HG02943 (cell line): ENCODE measurements around the gene PGM5.
"Not testable (repeated sequence)": the region's sequence is repeated elsewhere in the genome, so short reads cannot be mapped to it uniquely, and the experiment has no call there.

Source experiments
- ATAC-seq: cut with Tn5 transposase; IDR thresholded peaks from one replicate; pipeline ENCODE4 v1.9.1; 2021; ENCODE audit warnings: mild to moderate bottlenecking, low read depth, moderate library complexity; ENCODE audit not compliant: unreplicated experiment

Gene PGM5

DNA sequence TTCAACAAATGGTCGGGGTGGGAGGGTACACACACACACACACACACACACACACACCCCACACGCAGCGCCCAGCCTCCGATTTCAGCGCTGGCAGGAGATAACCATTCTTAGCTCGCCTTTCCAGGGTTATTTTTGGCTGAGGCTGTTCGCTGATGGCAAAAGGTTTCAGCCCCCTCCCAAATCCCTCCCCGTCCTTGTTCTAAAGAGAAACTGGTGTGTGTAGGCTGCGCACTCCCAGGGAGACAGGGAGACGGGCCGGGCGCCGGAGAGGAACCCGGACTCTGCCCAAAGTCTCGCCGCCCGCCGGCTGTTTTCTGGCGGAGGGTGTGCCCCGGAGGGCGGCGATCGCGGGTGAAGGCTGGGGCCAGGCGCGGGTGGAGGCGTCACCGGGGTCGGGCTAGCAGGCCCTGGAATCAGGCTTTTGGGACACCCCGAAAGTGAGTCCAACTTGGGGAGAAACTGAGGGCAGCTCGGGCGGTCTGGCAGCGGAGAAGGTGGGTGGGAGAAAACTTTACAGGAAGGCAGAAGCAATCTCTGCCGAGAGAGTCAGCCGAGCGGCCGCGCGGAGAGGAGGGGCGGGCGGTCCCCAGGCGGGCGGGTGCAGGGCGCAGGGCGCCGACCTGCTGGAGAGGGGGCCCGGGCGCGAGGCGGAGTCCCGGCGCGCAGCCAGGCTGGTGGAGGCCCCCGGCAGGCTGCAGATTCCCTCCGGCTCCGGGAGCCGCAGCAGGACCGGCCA, at the start of gene PGM5:
Gene PGM5 (plus strand): TSS at position 232 of the 739 bp plus-strand sequence. CDS start 517 bp downstream, outside the sequence.
- ATAC-seq: not testable (repeated sequence)

DNA sequence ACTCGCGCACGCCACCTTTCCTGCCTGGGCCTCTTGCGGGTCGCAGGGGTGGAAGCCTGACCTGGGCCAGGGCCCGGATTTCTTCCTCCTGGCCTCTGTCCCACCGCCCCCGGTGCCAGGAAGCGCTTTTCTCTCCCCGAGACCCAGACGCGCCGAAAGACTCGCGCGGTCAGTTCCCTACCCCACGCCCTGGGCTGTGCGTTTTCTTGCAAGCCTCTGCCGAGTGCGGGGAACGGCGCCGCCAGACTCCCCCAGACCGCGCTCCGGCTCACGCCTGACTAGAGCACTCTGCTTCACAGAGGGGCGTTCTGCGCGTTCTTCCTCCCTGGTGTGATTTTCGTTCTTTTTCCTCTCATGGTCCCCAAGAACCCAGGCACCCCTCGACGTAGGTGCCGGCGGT, 49.3 kb upstream of the PGM5 start:
- ATAC-seq: not testable (repeated sequence)

DNA sequence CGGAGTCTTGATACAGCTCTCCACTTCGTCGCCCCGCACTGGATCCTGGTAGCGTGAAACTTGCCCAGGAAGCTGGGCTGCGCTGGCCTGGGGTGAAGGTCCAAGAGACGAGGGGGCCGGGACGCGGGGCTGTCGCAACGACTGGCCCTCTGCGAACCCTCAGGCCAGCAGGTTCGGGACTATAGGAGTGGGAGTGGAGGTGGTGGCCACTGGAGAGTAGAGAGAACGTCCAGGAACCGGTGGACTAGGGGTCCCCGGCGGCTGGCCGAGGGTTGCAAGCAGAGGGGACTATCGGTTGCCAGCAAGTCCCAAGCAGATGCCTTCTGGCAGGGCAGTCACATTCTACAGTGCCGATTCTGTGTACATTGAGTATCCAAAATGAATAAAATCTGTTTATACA, 48.8 kb upstream of the PGM5 start:
- ATAC-seq: not testable (repeated sequence)

DNA sequence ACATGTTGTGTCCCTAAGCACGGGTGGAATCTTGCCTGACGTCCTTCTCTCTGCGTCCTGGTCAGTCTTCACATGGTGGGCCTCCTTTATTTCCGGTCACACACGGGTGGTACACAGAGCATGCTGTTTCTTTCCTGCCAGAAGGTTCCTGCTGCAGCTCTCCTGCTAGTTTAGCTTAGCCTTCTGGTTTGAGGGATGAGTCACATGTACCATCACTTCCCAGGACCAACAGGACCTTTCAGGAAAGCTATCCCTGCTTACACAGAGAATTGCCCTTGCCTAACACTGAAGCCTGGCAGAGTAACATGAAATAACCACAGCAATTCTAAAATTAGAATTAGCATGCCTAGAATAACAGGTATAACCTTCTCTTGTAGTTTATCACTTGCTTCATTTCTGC, 45.2 kb upstream of the PGM5 start:
- ATAC-seq: not testable (repeated sequence)

DNA sequence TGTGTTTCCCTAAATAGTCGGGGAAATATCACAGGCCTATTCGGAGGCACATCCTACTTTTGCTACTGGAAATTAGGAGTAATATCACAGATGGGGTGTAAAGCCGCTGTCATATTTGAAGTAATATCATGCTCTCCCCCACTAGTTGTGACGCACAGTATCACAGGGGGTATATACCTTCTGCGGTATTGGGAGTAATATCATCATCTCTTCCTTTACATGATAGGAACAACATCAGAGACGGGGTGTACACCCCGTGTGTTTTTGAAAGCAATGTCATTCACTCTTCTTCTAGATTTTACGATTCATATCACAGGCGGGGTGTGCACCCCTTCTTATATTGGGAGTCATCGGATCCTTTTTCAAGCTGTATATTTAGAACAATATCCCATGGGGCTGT, 38.2 kb upstream of the PGM5 start:
- not testable (repeated sequence) for ATAC-seq

DNA sequence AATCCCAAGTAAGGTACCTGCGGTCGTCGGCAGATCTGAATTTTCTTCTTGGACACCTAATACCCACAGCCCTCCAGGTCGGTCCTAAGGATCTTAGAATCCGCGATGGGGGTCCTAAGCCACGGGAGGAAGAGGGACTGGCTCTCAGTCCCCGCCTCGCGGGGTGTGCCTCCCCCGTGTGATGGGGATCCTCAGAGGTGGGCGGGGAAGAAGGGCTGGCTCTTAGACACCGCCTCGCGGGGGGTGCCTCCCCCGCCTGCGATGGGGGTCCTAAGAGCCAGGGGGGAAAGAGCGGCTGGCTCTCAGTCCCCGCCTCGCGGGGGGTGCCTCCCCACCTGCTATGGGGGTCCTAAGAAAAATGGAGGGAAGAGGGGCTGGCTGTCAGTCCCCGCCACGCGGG, 32.7 kb upstream of the PGM5 start:
- ATAC-seq: not testable (repeated sequence)

DNA sequence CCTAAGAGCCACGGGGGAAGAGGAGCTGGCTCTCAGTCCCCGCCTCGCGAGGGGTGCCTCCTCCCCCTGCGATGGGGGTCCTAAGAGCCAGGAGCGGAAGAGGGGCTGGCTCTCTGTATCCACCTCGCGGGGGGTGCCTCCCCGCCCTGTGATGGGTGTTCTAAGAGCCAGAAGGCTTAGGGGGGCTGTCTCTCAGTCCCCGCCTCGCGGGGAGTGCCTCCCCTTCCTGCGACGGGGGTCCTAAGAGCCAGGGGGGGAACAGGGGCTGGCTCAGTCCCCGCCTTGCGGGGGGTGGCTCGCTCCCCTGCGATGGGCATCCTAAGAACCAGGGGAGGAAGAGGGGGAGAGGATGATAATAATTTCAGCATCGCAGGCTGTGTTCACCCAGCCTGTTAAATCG, 31.9 kb upstream of the PGM5 start:
- ATAC-seq: not testable (repeated sequence)

DNA sequence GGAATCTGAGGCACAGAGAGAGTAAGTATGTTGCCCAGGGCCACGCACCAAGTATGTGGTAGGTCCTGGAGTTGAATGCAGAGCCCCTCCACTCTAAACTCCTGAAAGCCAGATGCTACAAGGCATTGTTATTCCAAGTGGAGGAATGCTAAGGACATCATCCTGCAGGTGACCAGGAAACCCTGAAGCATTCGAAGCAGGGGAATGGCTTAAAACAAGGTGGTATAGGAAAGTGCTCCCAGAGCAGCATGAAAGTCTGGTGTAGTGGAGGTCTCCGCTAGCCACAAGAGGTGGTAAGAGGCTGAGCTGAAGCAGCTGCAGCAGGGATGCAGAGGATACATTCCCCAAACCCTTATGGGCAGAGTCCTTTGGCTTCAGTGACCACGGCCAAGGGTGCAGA, 27.3 kb upstream of the PGM5 start:
- ATAC-seq: not testable (repeated sequence)

DNA sequence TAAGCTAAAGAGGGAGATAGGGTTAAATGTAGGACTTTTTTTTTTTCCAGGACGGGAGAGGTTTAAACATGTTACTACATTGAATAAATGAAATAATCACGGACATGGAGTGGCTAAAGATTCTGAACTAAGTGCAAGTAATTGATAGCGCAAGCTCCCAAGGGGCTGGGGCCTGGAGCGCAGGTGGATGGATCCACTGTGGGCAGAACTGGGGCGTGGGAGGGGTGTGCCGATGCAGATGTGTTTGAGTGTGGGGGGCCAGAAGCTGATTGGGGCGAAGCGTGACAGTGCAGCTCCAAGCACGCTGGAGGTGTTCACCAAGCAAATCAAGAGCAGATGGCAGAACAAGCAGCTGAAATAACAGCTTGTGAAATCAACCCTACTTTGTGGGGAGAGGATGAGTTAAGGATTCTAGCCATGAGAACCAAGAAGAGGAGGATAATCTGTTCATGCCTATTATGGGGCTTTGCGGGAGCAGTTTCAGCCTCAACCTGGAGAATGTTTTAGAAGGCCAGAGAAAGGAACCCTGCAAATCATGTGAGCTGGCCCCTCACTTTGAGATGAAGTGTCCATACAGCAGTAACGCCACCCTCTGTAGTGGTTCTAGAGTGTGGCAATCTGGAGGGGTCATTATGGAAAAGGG, 25.8 kb upstream of the PGM5 start:
- not testable (repeated sequence) for ATAC-seq

DNA sequence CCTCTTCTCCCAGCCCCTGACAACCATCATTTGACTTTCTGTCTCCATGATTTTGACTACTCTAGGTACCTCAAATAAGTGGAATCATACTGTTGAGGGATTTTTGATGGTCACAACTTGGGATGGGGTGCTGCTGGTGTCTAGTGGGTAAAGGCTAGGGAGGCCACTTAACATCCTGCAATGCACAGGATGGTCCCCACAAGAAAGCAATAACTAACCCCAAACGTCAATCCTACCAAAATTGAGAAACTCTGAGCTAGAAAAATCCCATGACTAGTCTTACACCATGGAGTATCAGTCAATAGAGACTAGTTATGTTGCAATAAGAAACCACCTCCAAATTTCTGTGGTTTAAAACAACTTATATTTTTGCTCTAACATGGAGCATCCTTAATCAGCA, 24.3 kb upstream of the PGM5 start:
- ATAC-seq: not testable (repeated sequence)

DNA sequence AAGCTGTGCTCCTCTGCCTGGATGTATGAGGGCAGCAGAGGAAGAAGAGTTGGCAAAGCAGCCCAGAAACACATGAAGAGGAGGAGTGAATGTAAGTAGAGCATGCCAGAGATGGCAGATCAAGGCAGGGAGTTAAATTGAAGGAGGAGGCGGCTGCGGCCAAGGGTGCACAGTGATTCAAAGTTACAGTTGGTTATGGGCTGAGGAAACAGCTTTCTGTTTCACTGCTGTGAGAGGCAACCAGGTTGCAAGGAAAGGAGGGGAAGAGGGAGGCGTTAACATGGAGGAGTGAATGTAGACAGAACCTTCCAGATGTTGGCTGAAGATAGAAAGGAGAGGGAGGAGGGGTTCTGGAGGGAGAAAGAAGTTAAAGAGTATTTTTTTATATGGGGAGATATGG, 20.5 kb upstream of the PGM5 start:
- ATAC-seq: not testable (repeated sequence)

DNA sequence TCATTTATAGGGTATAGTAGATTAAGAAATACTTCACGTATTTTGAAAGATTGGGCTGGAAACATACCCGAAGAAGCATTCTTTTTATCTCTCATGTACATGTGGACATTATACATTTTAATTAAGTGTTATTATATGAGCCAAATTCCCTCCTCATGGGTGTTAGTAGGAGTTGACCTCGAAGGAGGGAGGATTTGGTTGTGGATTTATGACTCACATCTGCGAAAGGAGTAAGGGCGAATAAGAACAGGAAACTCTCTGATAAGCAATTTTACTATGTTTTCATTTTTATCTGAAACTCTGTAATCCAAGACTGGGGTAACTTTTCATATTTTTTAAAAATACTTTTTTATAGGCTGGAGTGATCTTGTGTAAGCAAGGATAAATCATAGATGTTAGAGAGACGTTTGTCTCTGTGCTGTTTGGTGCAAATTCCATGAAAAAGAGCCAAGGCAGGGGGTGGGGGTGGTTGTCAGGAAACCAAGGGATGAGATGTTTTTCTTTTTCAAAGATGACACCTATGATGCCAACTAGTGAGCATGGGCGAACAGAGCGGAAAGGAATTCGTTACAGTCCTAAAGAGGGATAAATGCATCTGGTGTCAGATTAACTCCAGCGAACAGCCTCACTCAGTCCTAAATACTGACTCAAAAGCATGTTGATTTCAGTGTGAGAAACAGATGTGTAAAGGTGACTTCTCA, 19.6 kb upstream of the PGM5 start:
- not testable (repeated sequence) for ATAC-seq

DNA sequence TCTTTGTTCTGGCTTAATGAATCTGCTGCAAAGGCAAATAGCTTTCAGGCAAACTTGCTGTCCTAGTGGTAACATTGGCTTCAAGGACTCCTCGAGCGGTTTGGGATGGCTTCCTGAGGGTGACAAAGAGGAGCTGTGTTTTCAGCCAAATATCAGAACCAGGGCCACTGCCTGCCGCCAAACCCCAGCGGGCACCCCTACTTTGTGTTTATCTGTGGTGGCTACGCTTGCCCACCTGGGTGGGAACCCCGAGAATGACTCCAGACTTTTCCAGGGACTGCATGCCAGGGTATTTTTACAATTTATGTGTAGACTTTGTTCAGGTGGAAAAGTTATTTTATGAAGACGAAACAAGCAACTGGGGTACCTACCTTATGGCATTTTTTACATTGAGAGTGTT, 18.4 kb upstream of the PGM5 start:
- ATAC-seq: not testable (repeated sequence)

DNA sequence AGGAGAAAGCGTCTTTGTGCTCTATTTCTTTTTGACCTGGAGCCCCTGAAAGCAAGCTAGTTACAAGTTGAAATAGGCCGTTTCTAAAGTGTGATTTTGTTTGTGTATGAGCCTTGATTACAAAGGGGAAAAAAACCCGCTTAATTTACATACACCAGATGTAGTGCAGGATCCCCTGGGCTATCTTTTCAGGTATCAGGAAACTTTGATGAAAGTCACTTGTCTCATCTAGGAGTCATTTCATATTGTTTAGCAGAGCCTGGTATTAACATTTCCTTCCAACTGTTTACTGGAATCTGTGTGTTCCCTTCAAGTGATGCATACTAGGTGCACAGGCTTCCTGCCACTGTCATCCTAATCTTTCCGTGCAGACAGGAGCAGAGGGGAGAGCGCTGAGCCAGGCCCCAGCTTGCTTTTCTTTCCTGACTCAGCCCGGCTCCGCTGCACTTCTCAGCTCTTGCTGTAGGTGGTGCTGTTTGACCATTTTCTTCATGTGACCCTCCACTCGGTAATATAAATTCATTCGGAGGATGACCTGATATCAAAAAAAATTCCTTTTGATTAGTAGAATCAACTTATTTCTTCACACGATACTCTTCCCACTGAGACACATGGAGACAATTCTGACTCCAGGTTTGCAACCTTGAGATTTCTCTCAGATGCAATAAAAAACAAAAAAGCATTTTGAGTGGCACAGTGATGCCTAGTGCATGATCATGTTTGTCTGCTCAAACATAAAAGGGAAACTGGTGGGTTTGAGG, 14.0 kb upstream of the PGM5 start:
- peak; percentile 75 for ATAC-seq

DNA sequence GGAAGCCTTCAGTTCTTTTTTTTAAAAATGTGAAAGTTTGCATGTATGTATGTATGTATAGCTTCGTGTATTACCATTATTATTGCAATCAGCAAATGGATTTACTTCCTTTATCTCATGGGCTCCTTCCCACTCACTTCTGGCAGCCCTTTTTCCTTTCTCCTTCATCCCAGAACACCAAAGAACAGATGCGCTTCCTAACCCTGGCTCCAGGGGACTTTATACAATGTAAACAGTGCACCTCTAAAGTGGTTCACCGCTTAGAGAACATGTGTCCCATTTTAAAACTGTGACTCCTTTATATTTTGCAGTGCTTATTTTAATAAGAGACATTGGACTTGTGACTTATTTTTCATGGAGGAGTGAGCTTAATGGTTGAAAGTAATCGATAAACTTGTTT, 13.2 kb upstream of the PGM5 start:
- ATAC-seq: not testable (repeated sequence)

DNA sequence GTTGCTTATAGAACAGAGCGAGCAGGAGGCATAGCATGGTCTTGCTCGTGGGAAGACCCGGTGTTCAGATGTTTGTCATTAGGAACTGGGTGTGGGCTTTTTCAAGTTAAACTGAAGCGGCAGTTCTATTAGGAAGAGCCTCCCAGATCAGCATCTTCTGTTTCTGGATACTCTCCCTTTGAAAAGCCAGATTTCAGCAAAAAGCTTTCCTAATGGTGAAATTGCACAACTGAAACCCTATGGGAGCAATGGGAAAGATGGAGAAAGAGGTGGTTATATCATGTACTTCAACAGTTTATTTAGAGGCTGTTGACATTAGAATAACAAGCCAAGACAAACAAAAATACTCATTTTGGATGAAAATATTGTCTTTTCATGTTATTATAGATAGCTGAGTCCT, 12.4 kb upstream of the PGM5 start:
- ATAC-seq: not testable (repeated sequence)

DNA sequence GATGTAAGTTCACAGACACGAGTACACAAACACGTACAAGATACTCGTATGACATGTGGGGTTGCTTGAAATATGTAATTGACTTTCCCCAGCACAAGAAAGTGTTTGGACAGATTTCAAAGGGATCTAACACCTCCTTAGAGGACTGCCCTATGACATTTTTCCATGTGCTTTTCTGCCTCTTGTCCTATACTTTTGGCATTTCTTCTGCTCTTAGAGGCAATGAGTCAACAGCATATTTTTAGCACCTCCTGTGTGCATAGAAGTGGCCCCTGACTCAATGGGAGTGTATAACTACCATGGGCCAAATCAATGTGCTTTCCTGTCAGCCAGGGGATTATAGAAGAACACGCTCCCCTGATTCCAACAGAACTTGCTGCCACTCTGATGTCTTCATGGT, 4.7 kb upstream of the PGM5 start:
- not testable (repeated sequence) for ATAC-seq

DNA sequence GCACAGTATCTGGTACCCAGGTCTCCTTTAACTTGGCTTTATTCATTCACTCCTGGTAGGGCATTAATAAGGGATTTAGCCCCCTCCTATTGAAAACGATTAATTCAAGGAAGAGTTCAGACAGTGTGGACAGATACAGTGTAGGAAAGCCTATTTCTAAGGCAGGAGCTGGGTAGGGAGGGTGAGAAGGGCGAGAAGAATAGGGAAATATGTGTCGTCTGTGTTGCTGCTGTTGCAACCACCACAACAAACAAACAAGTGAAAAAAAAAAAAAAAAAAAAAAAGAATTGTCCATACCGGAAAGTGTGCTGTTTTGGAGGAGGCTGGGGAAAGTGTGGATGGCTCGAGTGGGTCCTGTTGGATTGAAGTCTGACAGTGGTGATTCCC, 425 bp upstream of the PGM5 start:
- ATAC-seq: not testable (repeated sequence)

DNA sequence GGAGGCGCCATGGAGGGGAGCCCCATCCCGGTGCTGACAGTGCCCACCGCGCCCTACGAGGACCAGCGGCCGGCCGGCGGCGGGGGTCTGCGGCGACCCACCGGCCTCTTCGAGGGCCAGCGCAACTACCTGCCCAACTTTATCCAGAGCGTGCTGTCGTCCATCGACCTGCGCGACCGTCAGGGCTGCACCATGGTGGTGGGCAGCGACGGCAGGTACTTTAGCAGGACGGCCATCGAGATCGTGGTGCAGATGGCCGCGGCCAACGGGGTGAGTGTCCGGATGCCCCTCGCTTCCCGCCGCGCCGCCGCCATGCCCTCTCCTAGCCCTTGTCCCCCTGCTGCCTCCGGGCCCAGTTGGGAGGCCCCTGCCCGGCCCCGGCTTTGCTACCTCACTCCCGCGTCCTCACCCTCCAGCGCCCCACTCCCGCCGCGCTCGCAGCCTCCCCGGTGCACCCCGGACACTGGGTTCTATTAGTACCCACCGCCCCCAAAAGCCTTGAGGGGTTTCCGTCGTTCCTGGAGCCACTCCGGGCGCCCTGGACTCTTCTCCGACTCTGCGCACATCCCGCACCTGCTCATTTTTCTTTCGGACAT, 806 bp downstream of the PGM5 start:
- ATAC-seq: not testable (repeated sequence)

DNA sequence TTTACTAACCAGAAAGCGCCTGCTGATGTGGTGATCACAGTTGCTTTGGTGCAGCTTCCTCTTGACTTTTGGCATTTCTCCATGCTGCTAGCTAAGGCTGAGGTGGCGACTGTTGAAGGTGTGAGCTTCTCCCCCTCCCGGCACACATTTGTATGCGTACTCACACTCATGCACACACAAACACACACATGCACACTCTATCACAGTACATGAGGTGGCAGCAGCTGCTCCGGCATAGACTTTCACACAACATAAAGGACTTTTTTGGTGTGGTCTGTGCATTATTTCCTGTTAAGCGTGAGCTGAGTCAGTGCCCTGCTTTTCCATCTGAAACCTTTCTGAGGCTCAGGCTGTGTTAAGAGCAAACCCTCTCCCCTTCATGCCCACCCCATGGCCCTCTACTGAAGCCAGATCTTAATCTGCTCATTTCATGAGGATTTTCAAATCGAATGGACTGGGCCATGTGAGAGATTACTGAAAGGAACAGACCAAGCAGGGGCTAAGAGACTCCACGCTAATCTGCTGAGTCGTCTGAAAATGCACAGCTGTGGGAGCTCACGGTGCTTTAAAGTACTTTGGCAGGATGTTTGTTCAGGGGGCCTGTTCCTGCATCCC, 10.6 kb downstream of the PGM5 start:
- ATAC-seq: not testable (repeated sequence)
